NOMO-1 treated with dmso at 0.1 percent for 144 hours (cell line): ENCODE results near the gene RRAGD.
"Not testable (repeated sequence)": the region's sequence is repeated elsewhere in the genome, so short reads cannot be mapped to it uniquely, and the experiment has no call there.

Experiments
- DNase-seq: peaks from one replicate; lab custom pipeline; 2025; ENCODE audit not compliant: unreplicated experiment; lab: John Stamatoyannopoulos, UW

Gene RRAGD

GRCh38 chr6:89413006-89413400, 930 bp upstream of the RRAGD start:
- no peak for DNase-seq

- DNase-seq = peak; percentile 36
These were observed 665 bp downstream of the RRAGD start for GRCh38 chr6:89411145-89412070.

- no peak for DNase-seq
These were observed 1.3 kb downstream of the RRAGD start for GRCh38 chr6:89410788-89411144.

- DNase-seq = no peak
These were observed 1.8 kb downstream of the RRAGD start for GRCh38 chr6:89410231-89410761.

- DNase-seq = no peak
These were observed 2.5 kb downstream of the RRAGD start for GRCh38 chr6:89409461-89410035.

GRCh38 chr6:89406141-89406540, 5.9 kb downstream of the RRAGD start:
- DNase-seq = no peak

GRCh38 chr6:89404512-89404911, 7.6 kb downstream of the RRAGD start:
- no peak for DNase-seq

GRCh38 chr6:89402776-89403175, 9.3 kb downstream of the RRAGD start:
- no peak for DNase-seq

GRCh38 chr6:89400912-89401399, 11.1 kb downstream of the RRAGD start:
- no peak for DNase-seq

- no peak for DNase-seq
These were observed 12.0 kb downstream of the RRAGD start for GRCh38 chr6:89400050-89400449.

- no peak for DNase-seq
These were observed 13.1 kb downstream of the RRAGD start for GRCh38 chr6:89398762-89399525.

GRCh38 chr6:89397884-89398283, 14.2 kb downstream of the RRAGD start:
- not testable (repeated sequence) for DNase-seq

- DNase-seq = no peak
These were observed 18.4 kb downstream of the RRAGD start for GRCh38 chr6:89393659-89394058.

- DNase-seq = no peak
These were observed 19.2 kb downstream of the RRAGD start for GRCh38 chr6:89392823-89393222.

GRCh38 chr6:89388846-89389245, 23.2 kb downstream of the RRAGD start:
- no peak for DNase-seq

- DNase-seq = peak; percentile 53
These were observed 24.4 kb downstream of the RRAGD start for GRCh38 chr6:89387516-89388201.

GRCh38 chr6:89386917-89387491, 25.1 kb downstream of the RRAGD start:
- DNase-seq = no peak

GRCh38 chr6:89385846-89386245, 26.2 kb downstream of the RRAGD start:
- DNase-seq = no peak

- no peak for DNase-seq
These were observed 26.9 kb downstream of the RRAGD start for GRCh38 chr6:89385156-89385667.

GRCh38 chr6:89381031-89381430, 31.0 kb downstream of the RRAGD start:
- DNase-seq = no peak
